GM18858 (cell line): ENCODE results near the gene WASF2.
"Not testable (repeated sequence)": the region's sequence is repeated elsewhere in the genome, so short reads cannot be mapped to it uniquely, and the experiment has no call there.

Experiments
- ATAC-seq: cut with Tn5 transposase; IDR thresholded peaks from one replicate; pipeline ENCODE4 v1.9.1; 2021; ENCODE audit not compliant: unreplicated experiment

WASF2 gene, protein sequence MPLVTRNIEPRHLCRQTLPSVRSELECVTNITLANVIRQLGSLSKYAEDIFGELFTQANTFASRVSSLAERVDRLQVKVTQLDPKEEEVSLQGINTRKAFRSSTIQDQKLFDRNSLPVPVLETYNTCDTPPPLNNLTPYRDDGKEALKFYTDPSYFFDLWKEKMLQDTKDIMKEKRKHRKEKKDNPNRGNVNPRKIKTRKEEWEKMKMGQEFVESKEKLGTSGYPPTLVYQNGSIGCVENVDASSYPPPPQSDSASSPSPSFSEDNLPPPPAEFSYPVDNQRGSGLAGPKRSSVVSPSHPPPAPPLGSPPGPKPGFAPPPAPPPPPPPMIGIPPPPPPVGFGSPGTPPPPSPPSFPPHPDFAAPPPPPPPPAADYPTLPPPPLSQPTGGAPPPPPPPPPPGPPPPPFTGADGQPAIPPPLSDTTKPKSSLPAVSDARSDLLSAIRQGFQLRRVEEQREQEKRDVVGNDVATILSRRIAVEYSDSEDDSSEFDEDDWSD

DNA sequence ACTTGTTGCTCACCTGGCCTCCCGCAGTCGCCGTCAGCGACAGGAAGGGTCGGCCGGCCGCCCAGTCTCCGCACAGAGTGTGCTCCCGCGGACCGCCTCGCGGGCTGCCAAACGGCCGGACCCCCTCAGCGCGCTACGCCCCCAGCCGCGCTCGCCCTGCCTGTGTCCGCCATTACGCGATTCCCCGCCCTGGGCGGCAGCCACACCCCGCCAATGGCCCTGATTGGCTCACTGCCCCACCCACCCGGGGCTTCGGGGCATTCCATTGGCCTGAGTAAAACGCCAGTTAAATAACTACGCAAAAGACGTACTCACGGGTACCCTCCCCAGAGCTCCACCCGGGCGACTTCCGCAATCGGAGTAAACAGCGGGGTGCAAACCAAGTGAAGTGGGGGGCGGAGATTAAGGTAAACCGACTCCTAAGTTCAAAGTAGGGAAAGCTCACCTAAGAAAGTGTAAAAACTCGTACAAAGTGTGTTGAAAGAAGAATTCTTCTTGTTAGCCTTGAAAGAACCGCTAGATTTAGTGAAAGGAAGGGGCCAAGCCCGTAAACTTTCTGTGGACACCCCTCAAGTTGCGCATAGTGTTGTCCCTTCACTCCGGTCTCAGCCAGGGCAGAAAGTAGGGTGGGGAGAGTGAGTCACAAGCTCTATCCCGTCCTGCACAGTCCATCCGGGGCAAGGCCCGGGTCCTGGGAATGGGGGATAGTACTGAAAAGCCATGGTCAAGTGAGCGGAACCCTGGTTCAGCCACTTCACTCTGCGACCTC is at the start of gene WASF2:
WASF2 (minus strand) TSS at position 195 of the 769 bp plus-strand sequence. CDS start 61,277 bp downstream, outside the sequence.
- peak; percentile 68 for ATAC-seq

DNA sequence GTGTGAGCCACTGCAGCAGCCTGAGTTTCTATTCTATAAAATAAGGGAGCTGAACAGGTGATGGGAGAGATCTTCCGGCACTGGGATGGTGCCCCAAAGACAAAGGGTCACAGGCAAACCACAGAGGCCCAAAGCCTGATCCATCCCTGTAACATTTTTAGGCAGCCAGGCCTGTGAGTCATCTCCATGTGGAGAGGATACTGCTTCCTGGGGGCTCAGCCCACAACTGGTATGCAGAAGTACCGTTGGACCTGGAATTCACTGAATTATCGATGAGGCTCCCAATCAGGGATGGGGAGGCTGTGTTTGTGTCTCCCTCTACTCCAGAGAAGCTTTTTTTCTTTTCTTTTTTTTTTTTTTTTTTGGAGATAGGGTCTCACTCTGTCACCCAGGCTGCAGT is 48.8 kb upstream of the WASF2 start:
- no peak for ATAC-seq

DNA sequence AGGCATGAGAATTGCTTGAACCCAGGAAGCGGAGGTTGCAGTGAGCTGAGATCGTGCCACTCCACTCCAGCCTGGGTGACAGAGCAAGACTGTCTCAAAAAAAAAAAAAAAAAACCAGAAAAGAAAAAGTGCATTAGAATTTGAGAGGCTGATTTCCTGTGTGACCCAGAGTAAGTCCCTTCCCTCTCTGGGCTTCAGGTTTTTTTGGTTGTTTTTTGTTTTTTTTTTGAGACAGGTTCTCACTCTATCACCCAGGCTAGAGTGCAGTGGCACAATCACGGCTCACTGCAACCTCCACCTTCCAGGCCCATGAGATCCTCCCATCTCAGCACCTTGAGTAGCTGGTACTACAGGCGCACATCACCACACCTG is 48.3 kb upstream of the WASF2 start:
- ATAC-seq = not testable (repeated sequence)

DNA sequence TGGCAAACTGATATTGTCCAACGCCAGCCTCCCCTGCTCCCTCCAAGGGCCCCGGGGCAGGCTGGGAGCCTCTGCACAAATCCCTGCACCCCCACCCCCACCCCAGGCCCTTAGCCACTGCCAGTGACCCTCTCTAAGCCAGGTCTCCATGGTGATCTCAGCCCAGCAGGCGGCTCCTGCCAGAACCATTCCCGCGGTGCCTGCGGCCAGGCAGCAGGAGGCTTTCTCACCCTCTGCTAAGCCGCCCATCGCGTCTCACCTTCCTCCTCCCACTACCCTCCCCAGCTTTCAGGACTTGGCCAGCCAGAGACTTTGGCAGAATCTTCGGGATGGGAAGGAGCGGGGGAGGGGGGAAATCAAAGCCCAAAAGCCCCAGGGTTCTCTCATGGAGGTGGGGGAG is 46.8 kb upstream of the WASF2 start:
- ATAC-seq = no peak

DNA sequence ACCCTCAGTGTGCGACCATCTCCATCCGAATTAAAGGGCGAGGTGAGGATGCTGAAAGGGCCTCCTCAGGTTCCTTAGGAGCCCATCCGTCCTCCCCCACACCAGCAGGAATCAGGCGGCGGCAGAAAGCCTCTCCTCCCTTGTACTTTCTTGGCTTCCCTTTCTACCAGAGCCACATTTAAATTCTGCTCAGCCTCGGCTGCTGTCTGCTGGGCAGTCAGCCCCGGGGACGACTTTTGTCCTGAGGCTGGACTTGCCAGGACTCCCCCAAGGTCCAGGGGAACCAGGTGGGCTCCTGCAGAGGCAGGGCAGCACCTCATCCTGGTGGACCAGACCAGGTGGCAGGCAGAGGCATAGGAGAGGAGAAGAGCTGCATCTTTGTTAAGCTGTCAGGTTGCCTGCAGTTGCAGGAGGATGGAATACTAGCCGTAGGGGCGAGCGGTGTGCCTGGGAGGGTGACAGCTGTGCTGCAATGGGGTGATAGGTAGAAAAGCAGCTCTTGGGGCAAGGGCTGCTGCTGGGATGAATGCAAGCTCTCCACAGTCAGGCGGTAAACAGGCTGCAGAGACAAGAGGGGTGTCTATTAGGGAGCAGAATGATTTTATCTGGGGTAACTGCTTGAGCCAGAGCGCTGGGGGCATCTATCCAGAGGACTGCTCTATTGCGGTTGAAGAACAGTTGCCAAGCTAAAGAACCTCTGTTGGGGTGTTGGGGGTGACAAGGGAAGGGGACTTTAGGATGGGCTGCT is 46.2 kb upstream of the WASF2 start:
- no peak for ATAC-seq

DNA sequence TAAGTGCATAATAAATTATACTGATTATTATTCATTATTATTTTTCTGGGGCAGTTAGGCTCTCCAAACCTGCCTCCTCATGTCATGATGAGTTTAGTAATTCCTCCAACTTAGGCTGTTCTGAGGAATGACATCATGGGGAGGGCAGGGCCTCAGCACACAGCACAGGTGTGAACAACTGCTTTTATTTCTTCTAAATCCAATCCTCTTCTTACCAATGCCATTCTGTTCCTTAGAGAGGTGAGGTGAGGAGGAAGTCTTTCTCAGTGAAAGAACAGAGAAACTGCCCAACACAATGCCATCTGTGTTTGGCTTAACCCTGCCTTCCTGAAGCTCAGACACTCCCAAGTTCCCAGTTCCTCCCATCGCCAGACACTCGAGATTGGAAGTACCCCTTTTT is 45.4 kb upstream of the WASF2 start:
- no peak for ATAC-seq

DNA sequence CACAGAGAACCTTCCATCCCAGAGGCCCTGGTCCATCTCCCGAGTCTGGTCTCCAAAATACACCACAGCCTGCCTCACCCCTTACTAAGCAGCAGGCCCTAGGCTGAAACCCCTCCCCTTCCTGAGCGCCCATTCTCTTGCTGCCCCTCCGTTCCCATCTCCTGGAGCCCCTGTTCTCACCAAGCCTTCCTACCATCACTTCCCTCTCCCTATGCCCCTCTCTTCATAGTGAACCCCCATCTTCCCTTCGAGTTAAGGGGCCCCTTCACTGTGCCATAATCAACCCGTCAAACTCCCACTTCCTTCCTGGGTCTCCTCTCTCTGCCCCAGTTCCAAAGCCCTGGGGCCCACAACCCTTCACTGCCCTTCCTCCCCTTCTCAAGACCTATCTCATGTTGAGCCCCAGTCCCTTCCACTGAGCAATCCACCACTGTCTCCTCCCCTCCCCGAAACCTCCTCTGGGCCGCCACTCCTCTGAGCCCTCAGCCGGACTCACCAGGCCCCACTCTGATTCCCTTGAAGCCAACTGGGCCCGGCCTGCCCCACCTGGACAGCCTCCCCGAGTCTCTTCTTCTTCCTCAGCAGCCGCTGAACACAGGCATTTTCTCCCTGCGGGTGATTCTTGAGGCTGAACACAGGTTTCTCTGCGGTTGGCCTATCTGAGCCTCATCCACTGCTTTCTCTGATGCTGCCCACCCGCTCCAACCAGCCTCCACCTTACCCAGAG is 42.2 kb upstream of the WASF2 start:
- ATAC-seq = no peak

DNA sequence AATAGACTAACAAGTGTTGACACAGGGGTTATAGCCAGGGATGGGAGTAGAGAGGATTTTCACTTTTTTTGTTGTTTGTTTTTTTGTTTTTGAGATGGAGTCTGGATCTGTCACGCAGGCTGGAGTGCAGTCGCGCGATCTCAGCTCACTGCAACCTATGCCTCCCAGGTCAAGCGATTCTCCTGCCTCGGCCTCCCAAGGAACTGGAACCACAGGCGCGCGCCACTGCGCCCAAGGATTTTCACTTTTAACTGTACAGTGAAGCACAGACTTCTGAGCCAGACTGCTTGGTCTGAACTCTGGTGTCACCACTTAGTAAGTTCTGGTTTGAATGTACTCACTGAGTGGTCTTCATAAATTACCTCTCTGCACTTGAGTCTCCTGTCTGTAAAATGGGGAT is 40.2 kb upstream of the WASF2 start:
- ATAC-seq = no peak

DNA sequence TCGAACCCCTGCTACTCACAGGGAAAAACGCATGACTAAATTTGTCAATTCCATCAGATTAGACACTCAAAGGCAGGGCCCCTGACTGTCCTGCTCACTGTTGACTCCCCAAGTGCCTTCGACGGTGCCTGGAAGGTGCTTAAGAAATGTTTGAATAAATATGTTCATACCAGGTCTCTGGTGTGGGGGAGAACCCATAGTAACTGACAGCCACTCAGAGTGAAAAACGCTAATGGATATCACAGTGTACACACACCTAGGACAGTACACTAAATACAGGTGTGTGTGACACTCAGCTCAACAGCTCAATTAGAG is 39.7 kb upstream of the WASF2 start:
- no peak for ATAC-seq

DNA sequence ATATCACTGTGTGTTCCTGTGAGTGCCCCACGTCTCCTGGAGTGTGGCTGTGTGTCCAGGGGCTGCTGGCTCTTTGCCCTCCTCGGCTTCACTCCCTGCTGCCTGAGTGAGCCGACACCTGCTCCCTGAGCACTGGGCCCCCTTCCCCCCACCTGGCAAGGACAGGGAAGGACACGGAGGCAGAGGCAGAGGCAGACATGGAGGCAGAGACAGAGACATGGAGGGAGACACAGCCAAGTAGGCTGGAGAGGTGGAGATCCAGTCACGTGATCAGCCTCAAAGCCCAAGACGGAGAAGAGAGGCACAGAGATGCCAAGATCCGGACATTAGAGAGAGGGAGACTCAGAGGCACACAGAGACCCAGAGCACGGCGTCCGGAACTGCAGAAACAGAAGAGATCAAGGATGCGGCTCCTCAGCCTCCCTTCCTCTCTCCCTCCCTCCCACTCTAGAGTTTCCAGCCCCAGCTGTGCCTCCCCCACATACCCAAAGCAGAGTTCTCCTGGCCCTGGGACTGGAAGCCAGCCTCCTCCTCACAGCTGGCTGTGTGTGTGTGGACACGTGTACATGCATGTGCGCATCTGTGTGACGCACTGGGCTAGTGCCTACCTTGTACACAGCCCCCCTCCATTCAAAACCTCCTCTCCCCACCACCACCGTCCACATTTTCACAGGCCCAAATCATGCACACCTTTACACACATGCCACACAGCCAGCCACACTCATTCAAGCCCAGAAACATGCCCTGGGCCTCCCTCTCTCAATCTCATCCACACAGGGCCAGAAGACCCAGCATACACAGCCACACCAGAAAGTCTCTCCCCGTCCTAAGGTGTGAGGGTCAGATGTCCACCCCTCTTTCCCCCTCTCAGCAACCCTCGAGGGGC is 39.1 kb upstream of the WASF2 start:
- ATAC-seq = no peak

DNA sequence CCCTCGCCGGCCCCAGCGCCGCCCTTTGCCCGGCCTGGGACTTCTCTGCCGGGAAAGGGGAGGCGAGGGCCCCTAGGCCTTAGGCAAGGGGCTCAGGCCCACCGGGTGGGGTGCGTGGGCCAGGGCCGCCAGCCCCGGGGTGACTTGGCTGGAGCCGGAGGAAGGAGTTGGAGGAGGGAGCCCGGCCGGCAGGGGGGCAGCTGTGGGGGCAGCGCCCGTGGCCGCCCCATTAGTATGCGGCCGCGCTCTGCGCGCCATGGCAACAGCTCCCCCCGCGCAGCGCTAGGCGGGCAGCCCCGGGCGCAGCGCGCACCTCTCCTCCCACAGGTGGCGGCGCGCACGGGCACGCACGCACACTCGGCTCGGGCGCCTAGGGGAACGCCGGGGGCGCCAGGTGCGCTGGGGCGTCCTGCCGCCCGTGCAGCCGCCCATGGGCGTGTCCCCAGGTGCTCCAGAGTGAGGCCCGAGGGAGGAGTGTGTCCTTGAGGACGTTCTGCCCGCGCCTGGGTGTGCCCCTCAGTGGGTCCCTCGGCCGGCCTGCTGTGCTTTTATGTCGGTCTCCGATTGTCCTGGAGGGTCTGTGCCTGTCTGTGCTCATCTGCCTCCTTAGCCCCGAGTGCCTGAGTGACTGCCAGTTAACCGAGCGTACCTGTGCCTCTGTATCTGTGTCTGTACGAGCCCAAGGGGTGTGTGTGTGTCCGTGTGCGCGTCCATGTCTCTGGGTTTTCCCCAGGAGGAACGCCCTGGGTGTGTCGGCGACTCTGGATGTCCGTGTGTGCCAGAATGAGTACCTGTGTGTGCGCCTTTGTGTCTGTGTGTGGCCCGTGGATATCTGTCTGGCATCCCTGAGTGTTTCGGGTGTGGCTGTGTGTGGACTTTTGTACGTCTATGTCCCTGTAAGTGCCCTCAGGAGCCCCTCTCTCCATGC is 38.2 kb upstream of the WASF2 start:
- no peak for ATAC-seq

DNA sequence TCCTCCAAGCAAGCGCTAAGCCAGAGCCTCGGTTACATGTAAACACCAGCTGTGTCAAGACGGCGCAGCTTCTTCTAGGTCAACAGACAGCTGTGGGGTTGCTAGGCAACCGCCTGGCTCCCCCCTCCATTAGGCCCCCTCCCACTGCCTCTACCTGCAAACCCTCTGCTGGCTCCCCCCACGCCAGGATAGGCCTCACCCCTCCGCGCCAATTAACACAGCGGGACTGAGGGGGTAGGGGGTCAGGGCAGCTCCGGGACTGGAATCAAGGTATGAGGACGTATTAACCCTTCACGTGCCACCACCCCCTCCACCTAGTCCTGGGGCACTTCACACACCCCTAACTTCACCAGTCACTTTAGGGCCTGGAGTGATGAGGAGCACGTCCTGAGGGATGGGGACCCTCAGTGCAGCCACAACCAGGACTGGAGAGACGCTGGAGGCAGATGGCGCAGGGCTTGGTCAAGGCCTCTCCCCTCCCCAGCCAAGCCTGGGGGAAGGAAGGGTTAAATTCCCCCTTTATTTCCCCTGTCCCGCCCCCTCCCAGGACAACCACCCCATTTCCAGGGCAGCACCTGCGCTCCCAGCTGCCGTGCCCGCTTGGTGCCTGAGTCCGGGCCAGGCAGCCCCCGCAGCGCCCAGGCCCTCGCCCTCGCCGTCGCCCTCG is 37.4 kb upstream of the WASF2 start:
- no peak for ATAC-seq

DNA sequence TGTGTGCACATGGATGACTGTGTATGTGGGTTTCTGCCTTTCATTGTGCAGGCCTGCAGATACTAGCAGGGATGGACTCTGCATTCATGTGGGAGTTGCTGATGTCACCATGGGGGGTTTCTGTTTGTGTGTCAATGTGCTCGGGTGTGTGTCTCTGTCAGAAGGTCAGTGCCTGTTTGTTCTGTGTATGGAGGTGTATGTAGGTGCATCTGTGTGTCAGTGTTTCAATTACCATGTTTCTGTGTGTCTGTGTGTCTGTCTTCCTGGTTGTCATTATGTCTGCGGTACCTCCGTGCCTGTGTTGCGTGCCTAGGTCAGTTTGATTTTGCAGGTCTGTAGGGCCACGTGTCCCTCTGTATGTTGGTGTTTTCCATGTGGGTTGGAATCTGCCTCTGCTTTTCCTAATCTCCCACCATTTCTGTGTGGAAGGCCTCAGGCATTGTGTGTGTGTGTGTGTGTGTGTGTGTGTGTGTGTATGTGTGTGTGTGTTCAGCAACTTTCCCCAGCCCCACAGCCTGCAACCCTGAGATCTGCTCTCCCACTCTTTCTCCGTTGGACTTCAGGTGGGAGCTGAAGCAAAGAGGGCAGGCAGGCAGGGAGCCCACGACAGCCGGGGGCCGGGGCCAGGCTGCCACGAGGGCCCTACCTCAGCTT is 36.7 kb upstream of the WASF2 start:
- no peak for ATAC-seq

DNA sequence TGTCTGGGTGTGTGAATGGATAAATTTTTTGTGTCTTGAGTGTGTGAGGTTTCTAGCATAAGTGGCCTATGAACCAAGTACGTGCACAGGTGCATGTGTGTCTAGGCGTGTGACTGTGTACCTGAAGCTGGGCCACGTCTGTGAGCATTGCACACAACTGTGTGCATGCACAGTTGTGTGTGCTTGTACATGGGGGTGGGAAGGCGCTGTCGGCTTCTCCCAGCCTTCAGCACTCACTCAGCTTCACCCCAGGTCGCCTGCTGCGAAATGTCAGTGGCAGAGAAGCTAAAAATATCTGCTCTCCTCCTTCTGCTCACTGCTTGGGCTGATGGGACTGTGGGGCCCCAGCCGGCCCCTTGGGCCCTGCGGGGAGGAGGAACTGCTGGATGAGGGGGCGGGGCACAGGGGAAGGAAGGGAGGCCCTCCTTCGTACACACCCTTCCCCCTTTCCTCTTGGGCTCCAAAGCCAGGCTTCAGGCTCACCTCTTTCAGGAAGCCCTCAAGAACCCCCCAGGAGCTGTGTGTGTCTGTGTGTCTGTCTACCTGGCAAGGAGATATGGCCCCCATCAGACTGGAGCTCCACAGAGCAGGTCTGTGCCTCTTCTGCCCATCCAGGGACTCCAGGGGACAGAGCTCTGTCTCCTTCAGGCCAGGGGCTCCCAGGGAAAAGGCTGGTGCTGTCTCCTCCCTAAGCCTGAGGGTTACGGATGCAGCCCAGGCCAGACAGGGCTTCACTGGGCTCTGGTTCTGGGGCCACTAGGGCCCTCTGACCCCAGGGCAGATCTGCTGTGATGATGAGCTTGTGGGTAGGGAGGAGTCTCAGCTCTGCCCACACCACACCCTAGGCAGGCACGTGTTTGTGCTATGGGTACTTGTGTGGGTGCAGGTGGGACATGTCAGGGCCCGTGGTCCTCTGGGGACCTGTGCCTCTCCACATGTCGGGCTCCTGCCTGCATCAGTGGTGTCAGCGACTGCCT is 35.6 kb upstream of the WASF2 start:
- no peak for ATAC-seq

DNA sequence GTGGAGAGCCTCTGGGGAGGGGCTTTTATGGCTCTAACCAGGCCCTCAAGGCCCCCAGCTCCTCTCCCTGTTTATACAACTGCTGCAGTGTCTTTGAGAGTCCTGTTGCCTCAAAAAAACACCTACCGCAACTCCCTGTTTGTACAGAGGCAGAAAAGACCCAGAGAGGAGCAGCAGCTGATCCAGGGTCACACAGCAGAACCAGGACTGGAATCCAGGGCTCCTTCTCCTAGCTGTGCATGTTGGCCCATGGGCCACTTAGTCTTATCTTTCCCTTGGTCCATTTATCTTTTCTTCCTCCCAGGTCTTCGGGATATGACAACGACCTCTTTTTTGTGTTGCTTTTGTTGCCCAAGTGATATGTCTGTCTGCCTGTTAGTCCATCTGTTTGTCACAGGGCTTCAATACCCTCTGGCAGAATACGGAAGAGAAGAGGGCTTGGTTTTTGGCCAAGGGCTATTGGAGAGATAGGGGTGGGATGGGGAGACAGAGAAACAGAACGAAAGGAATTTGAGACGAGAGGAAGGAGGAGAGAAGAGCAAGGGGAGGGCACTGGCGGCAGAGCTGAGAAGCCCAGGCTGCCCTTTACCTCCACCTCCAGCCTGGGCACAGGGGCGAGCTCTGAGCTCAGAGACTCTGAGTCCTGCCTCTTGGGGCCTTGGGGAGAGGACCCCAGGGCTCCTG is 33.5 kb upstream of the WASF2 start:
- no peak for ATAC-seq
